ENCODE data around the gene SGPL1. TPM values are rescaled to one million over a fixed set of nuclear protein-coding genes. Genes with fewer than 3 reads are reported as not detected.

SGPL1 gene
- total RNA-seq, 1 experiment from 2014 or later, result 69.4 TPM

- H3K9ac ChIP-seq (ENCODE audit: low read length), result no peak overlapping the region
- H3K4me1 ChIP-seq (ENCODE audit: control insufficient read depth in 1 of 2, insufficient read depth in 2 of 2, low read length in 2 of 2), result peaks cover 2 to 5% of the 10 kb centered on the region in 2 experiments; a peak in 2 of 4 replicates
- no peaks in the 10 kb centered on the region for H4K20me1 ChIP-seq (ENCODE audit: insufficient read depth)
- H2AFZ ChIP-seq (ENCODE audit: low read depth, low read length, poor library complexity, severe bottlenecking), result no peak overlapping the region
- CTCF ChIA-PET, result interaction anchor here (0.7 kb wide), 1 partner anchor 408 kb away, joined by 3 read pairs; no protein-coding TSS in a partner anchor
- no peaks in the 10 kb centered on the region for H3K27me3 ChIP-seq (ENCODE audit: insufficient read depth, low read length)
- no peak overlapping the region for H3K4me2 ChIP-seq (ENCODE audit: low read length)
- H3K27ac ChIP-seq (ENCODE audit: low read depth, low read length), result no peak overlapping the region
- ATAC-seq, result no peak
- H3K79me2 ChIP-seq (ENCODE audit: insufficient read depth, low read length), result no peaks in the 10 kb centered on the region
- no peaks in the 10 kb centered on the region for H3K9me3 ChIP-seq (ENCODE audit: control insufficient read depth in 1 of 2, insufficient read depth in 1 of 2, low read depth in 1 of 2, low read length in 2 of 2)
- no peaks in the 10 kb centered on the region for H3K9me2 ChIP-seq (ENCODE audit: insufficient read depth)
- RAD21 ChIA-PET (ENCODE audit: low non-redundant PET in 1 of 2, low total read pairs in 2 of 2, uncharacterized antibody in 2 of 2, unreplicated experiment in 2 of 2), result no interaction called here
- no peak for TF ChIP-seq ZFX (IDR thresholded peaks at IDR 0.05)
- 0 out of 2 replicates have a peak, but pooled peaks have one; percentile 20 for TF ChIP-seq POLR2AphosphoS5 (IDR thresholded peaks at IDR 0.05; ENCODE audit: low read depth, low read length)
- TF ChIP-seq EGR1 (IDR thresholded peaks at IDR 0.05; ENCODE audit: low read depth), result no peak
- no peak for TF ChIP-seq JUND (IDR thresholded peaks at IDR 0.05)
- TF ChIP-seq FOSL1 (IDR thresholded peaks at IDR 0.05; ENCODE audit: low read depth), result no peak
- peaks cover 0 to 15% of the 10 kb centered on the region in 2 experiments; a peak in 2 of 4 replicates for H3K36me3 ChIP-seq (ENCODE audit: control insufficient read depth in 1 of 2, insufficient read depth in 2 of 2, low read length in 2 of 2)
- BruUV-seq (replicated peaks), result no TSS peak
- intact Hi-C loops (cut with micrococcal nuclease), result no loop called here
- POLR2A ChIA-PET, result no interaction called here
- DNase-seq (ENCODE audit: low read depth, low spot score), result no peak
- no peak overlapping the region for H3K4me3 ChIP-seq (replicated peaks in 1 of 2; ENCODE audit: low read depth in 1 of 2, low read length in 2 of 2)
Observed at GRCh38 chr10:70866424-70866823, 50.7 kb downstream of the SGPL1 start.

GRCh38 chr10:70872291-70872690, 56.5 kb downstream of the SGPL1 start:
- ATAC-seq, result no peak
- no peaks in the 10 kb centered on the region for H4K20me1 ChIP-seq (ENCODE audit: insufficient read depth)
- no peaks in the 10 kb centered on the region for H3K9me2 ChIP-seq (ENCODE audit: insufficient read depth)
- H3K79me2 ChIP-seq (ENCODE audit: insufficient read depth, low read length), result no peaks in the 10 kb centered on the region
- peaks cover 5 to 27% of the 10 kb centered on the region in 2 experiments; a peak in 2 of 4 replicates for H3K36me3 ChIP-seq (ENCODE audit: control insufficient read depth in 1 of 2, insufficient read depth in 2 of 2, low read length in 2 of 2)
- H3K4me1 ChIP-seq (ENCODE audit: control insufficient read depth in 1 of 2, insufficient read depth in 2 of 2, low read length in 2 of 2), result no peaks in the 10 kb centered on the region
- no peak overlapping the region for H3K4me3 ChIP-seq (replicated peaks in 1 of 2; ENCODE audit: low read depth in 1 of 2, low read length in 2 of 2)
- no peak overlapping the region for H3K9ac ChIP-seq (ENCODE audit: low read length)
- no peak overlapping the region for H2AFZ ChIP-seq (ENCODE audit: low read depth, low read length, poor library complexity, severe bottlenecking)
- H3K4me2 ChIP-seq (ENCODE audit: low read length), result no peak overlapping the region
- BruUV-seq (replicated peaks), result no TSS peak
- DNase-seq (ENCODE audit: low read depth, low spot score), result no peak
- RAD21 ChIA-PET (ENCODE audit: low non-redundant PET in 1 of 2, low total read pairs in 2 of 2, uncharacterized antibody in 2 of 2, unreplicated experiment in 2 of 2), result no interaction called here
- H3K27ac ChIP-seq (ENCODE audit: low read depth, low read length), result no peak overlapping the region
- CTCF ChIA-PET, result no interaction called here
- H3K9me3 ChIP-seq (ENCODE audit: control insufficient read depth in 1 of 2, insufficient read depth in 1 of 2, low read depth in 1 of 2, low read length in 2 of 2), result no peaks in the 10 kb centered on the region
- POLR2A ChIA-PET, result interaction anchor here (0.7 kb wide), 1 partner anchor 266 kb away, joined by 3 read pairs; no protein-coding TSS in a partner anchor
- intact Hi-C loops (cut with micrococcal nuclease), result no loop called here
- no peaks in the 10 kb centered on the region for H3K27me3 ChIP-seq (ENCODE audit: insufficient read depth, low read length)
- TF ChIP-seq EZH2phosphoT487 (IDR thresholded peaks at IDR 0.05; ENCODE audit: borderline replicate concordance) (no peak), EZH2 (IDR thresholded peaks at IDR 0.05) (no peak), SP1 (IDR thresholded peaks at IDR 0.05; ENCODE audit: low read depth) (no peak), ATF3 (IDR thresholded peaks at IDR 0.05) (no peak), RAD21 (IDR thresholded peaks at IDR 0.05; ENCODE audit: low read depth) (no peak), CBX3 (IDR thresholded peaks at IDR 0.05; ENCODE audit: low read depth) (no peak), SRF (IDR thresholded peaks at IDR 0.05; ENCODE audit: low read depth) (no peak), CEBPB (IDR thresholded peaks at IDR 0.05; ENCODE audit: low read depth) (no peak), REST (IDR thresholded peaks at IDR 0.05; ENCODE audit: low read depth) (no peak), YY1 (IDR thresholded peaks at IDR 0.05; ENCODE audit: extremely low read depth, insufficient replicate concordance, low read depth, low read length) (no peak), ELF1 (IDR thresholded peaks at IDR 0.05; ENCODE audit: borderline replicate concordance, low read depth) (no peak), SIN3A (IDR thresholded peaks at IDR 0.05; ENCODE audit: low read depth) (no peak)
- TF ChIP-seq, protein P1, sequence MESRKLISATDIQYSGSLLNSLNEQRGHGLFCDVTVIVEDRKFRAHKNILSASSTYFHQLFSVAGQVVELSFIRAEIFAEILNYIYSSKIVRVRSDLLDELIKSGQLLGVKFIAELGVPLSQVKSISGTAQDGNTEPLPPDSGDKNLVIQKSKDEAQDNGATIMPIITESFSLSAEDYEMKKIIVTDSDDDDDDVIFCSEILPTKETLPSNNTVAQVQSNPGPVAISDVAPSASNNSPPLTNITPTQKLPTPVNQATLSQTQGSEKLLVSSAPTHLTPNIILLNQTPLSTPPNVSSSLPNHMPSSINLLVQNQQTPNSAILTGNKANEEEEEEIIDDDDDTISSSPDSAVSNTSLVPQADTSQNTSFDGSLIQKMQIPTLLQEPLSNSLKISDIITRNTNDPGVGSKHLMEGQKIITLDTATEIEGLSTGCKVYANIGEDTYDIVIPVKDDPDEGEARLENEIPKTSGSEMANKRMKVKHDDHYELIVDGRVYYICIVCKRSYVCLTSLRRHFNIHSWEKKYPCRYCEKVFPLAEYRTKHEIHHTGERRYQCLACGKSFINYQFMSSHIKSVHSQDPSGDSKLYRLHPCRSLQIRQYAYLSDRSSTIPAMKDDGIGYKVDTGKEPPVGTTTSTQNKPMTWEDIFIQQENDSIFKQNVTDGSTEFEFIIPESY (IDR thresholded peaks at IDR 0.05; ENCODE audit: extremely low read depth, insufficient replicate concordance, low read length), result no peak

Data from HCT116 (cell line).